ENCODE results near the gene EFR3B.
"Not testable (repeated sequence)": the region's sequence is repeated elsewhere in the genome, so short reads cannot be mapped to it uniquely, and the experiment has no call there.

DNA sequence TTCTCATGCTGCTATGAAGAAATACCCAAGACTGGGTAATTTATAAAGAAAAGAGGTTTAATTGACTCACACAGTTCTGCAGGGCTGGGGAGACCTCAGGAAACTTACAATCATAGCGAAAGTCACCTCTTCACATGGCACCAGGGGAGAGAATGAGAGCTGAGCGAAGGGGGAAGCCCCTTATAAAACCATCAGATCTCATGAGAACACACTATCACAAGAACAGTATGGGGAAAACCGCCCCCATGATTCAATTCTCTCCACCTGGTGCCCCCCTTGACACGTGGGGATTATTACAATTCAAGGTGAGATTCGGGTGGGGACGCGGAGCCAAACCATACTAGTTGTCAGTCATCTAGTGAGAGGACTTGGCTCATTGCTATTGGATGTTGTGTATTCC, 60.5 kb downstream of the EFR3B start:
- TF ChIP-seq, protein P1, sequence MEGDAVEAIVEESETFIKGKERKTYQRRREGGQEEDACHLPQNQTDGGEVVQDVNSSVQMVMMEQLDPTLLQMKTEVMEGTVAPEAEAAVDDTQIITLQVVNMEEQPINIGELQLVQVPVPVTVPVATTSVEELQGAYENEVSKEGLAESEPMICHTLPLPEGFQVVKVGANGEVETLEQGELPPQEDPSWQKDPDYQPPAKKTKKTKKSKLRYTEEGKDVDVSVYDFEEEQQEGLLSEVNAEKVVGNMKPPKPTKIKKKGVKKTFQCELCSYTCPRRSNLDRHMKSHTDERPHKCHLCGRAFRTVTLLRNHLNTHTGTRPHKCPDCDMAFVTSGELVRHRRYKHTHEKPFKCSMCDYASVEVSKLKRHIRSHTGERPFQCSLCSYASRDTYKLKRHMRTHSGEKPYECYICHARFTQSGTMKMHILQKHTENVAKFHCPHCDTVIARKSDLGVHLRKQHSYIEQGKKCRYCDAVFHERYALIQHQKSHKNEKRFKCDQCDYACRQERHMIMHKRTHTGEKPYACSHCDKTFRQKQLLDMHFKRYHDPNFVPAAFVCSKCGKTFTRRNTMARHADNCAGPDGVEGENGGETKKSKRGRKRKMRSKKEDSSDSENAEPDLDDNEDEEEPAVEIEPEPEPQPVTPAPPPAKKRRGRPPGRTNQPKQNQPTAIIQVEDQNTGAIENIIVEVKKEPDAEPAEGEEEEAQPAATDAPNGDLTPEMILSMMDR (tag by site-specific recombination; IDR thresholded peaks at IDR 0.05), result not testable (repeated sequence)
- TF ChIP-seq ZNF274 (IDR thresholded peaks at IDR 0.05; ENCODE audit: low read length); ZNF274 (tag by site-specific recombination; IDR thresholded peaks at IDR 0.05; ENCODE audit: borderline replicate concordance); ZBTB1 (tag by site-specific recombination; IDR thresholded peaks at IDR 0.05): not testable (repeated sequence)
